T-cell (primary cell): ENCODE results near the gene HAPLN2. TPM values are rescaled to one million over a fixed set of nuclear protein-coding genes. Genes with fewer than 3 reads are reported as not detected.
"Not testable (repeated sequence)": the region's sequence is repeated elsewhere in the genome, so short reads cannot be mapped to it uniquely, and the experiment has no call there.

ENCODE experiments used
- ATAC-seq, 4 experiments: fragments of 200-7000 bp in 3 of 4; fragments of 150-1000 bp in 1 of 4; cut with Tn5 transposase; replicated peaks in 1 of 4; 1 replicate in 3 of 4; 2 replicates in 1 of 4; pipeline ENCODE4 v1.10.0; 2021; ENCODE audit warnings: moderate library complexity in 3 of 4, mild to moderate bottlenecking in 2 of 4, moderate number of reproducible peaks in 1 of 4
- CTCF ChIA-PET, 2 donors: fragments of 300-600 bp; sonication (Branson Sonifier 250); formaldehyde crosslinking; loops; one replicate each; lab custom pipeline; 2022; ENCODE audit warnings: antibody characterized with exemption in 2 of 2; lab: Charles Lee
- POLR2A ChIA-PET, 2 donors: fragments of 300-600 bp; sonication (Branson Sonifier 250); formaldehyde crosslinking; loops; one replicate each; lab custom pipeline; 2022; ENCODE audit warnings: antibody characterized with exemption in 2 of 2; lab: Charles Lee
- DNase-seq, 35 experiments: peaks; one replicate each; pipeline versions ENCODE4 v3.0.0 to v3.0.0-alpha.2; 2013 to 2023
- H3K27ac ChIP-seq: one replicate; pipeline ENCODE4 v1.5.1; 2013; ENCODE audit warnings: low read length
- H3K27me3 ChIP-seq, 2 experiments: replicated peaks in 1 of 2; 1 replicate in 1 of 2; 2 replicates in 1 of 2; pipeline versions ENCODE4 v1.6.1 to v1.7.0; 2013; ENCODE audit warnings: low read length in 1 of 2, mixed read lengths in 1 of 2; ENCODE audit not compliant: control insufficient read depth in 2 of 2, insufficient read depth in 2 of 2; ENCODE audit errors: extremely low read depth in 1 of 2
- H3K36me3 ChIP-seq, 2 donors: 1 replicate in 1 of 2; 2 replicates in 1 of 2; pipeline versions ENCODE4 v1.6.1 to v1.7.0; 2013; ENCODE audit warnings: low read length in 1 of 2; ENCODE audit not compliant: control insufficient read depth in 2 of 2, insufficient read depth in 1 of 2; ENCODE audit errors: extremely low read depth in 1 of 2
- H3K4me1 ChIP-seq, 2 experiments: 1 replicate in 1 of 2; 2 replicates in 1 of 2; pipeline versions ENCODE4 v1.6.1 to v1.7.0; 2013; ENCODE audit warnings: low read length in 2 of 2, mixed read lengths in 1 of 2; ENCODE audit not compliant: insufficient read depth in 2 of 2, control insufficient read depth in 1 of 2; ENCODE audit errors: extremely low read depth in 1 of 2
- H3K4me3 ChIP-seq, 2 donors: 1 replicate in 1 of 2; 2 replicates in 1 of 2; pipeline versions ENCODE4 v1.5.1 to v1.7.0; 2013; ENCODE audit warnings: mild to moderate bottlenecking in 2 of 2, low read length in 1 of 2, moderate library complexity in 1 of 2; ENCODE audit not compliant: control insufficient read depth in 1 of 2; ENCODE audit errors: extremely low read depth in 1 of 2
- H3K9me3 ChIP-seq: 2 replicates; pipeline ENCODE4 v1.7.0; 2013
- H3K27ac Mint-ChIP-seq, 2 donors: one replicate each; pipeline ENCODE4 v1.8.0; 2020 to 2021; ENCODE audit warnings: mild to moderate bottlenecking in 2 of 2, mixed read lengths in 2 of 2
- H3K27me3 Mint-ChIP-seq, 2 donors: one replicate each; pipeline ENCODE4 v1.8.0; 2021 to 2022; ENCODE audit warnings: mixed read lengths in 2 of 2
- H3K36me3 Mint-ChIP-seq: one replicate; pipeline ENCODE4 v1.8.0; 2021; ENCODE audit warnings: mixed read lengths
- H3K4me1 Mint-ChIP-seq, 3 donors: one replicate each; pipeline ENCODE4 v1.8.0; 2020 to 2022; ENCODE audit warnings: mixed read lengths in 3 of 3, mild to moderate bottlenecking in 1 of 3
- H3K4me3 Mint-ChIP-seq, 3 donors: one replicate each; pipeline ENCODE4 v1.8.0; 2020 to 2022; ENCODE audit warnings: mild to moderate bottlenecking in 3 of 3, mixed read lengths in 3 of 3, moderate library complexity in 3 of 3
- H3K9me3 Mint-ChIP-seq, 3 donors: one replicate each; pipeline ENCODE4 v1.8.0; 2020 to 2022; ENCODE audit warnings: mixed read lengths in 3 of 3
- WGBS: methylation state at CpG from one replicate; pipeline ENCODE4 v1.1.5; 2013; ENCODE audit warnings: missing lambda C conversion rate; ENCODE audit not compliant: insufficient coverage; 5-methylcytosine and 5-hydroxymethylcytosine counted together
- total RNA-seq, 35 experiments: library from RNA in 6 of 35; stranded (reverse) in 6 of 35; fragments of 120-200 nt in 1 of 35; gene quantifications; one replicate each; pipeline versions ENCODE4 v1.2.1 to v1.2.4 and lab custom pipeline; 2013 to 2026

HAPLN2 gene
- total RNA-seq, 5 donors from 2014 or later (not counting 1 experiment from before 2014, with no cell fraction given), result 0.33 TPM; not detected in 4

- no peaks in the 10 kb centered on the region for H3K9me3 ChIP-seq
- no peak overlapping the region for H3K4me3 ChIP-seq
- Mint-ChIP-seq H3K27ac (peak overlapping the region; percentile 62 to 82), H3K36me3 (no peaks in the 10 kb centered on the region), H3K4me3 (peak overlapping the region in 2 of 3 donors; percentile 51 to 83), H3K4me1 (peaks cover 23 to 35% (median 23%) of the 10 kb centered on the region in 3 donors), H3K9me3 (no peaks in the 10 kb centered on the region), H3K27me3 (no peaks in the 10 kb centered on the region)
- CTCF ChIA-PET, result no interaction called here
- H3K36me3 ChIP-seq, result peaks cover 3 to 9% of the 10 kb centered on the region in 2 donors
- peaks cover 9 to 33% of the 10 kb centered on the region in 2 experiments for H3K4me1 ChIP-seq
- 53% methylated on average over 9 of the region's 20 CpGs for WGBS
- ATAC-seq (peak in 3 of 4 experiments; percentile 25 to 44 (median 41)), DNase-seq (peak; percentile 12 to 90 (median 62))
- no peaks in the 10 kb centered on the region for H3K27me3 ChIP-seq
- POLR2A ChIA-PET, result no interaction called here
- H3K27ac ChIP-seq, result no peak overlapping the region
Observed at GRCh38 chr1:156583821-156584622, 35.2 kb upstream of the HAPLN2 start.

- POLR2A ChIA-PET, result no interaction called here
- WGBS, result 79% methylated on average over 4 of the region's 11 CpGs
Observed at GRCh38 chr1:156584813-156585212, 34.4 kb upstream of the HAPLN2 start.

GRCh38 chr1:156586323-156586722 lies 32.9 kb upstream of the HAPLN2 start:
- Histone ChIP-seq H3K27ac (no peak overlapping the region), H3K9me3 (no peaks in the 10 kb centered on the region), H3K4me3 (no peak overlapping the region), H3K36me3 (peaks cover 3 to 9% of the 10 kb centered on the region in 2 donors), H3K27me3 (no peaks in the 10 kb centered on the region), H3K4me1 (peaks cover 14 to 33% of the 10 kb centered on the region in 2 experiments)
- H3K4me3 Mint-ChIP-seq, result no peak overlapping the region
- no peaks in the 10 kb centered on the region for H3K9me3 Mint-ChIP-seq
- DNase-seq (no peak), ATAC-seq (no peak)
- no peaks in the 10 kb centered on the region for H3K36me3 Mint-ChIP-seq
- H3K27ac Mint-ChIP-seq, result no peak overlapping the region
- WGBS, result 67% methylated on average over 4 of the region's 4 CpGs
- CTCF ChIA-PET, result interaction anchor here (1.3 to 1.6 kb wide), 2 partner anchors 9 to 10 kb away, joined by 3 to 6 read pairs; no protein-coding TSS in a partner anchor
- peaks cover 28% of the 10 kb centered on the region in 3 donors for H3K4me1 Mint-ChIP-seq
- POLR2A ChIA-PET, result no interaction called here
- no peaks in the 10 kb centered on the region for H3K27me3 Mint-ChIP-seq

More at GRCh38 chr1:156584813-156585212, 34.4 kb upstream of the HAPLN2 start:
- no peaks in the 10 kb centered on the region for H3K27me3 ChIP-seq
- Mint-ChIP-seq H3K4me1 (peaks cover 23 to 35% (median 23%) of the 10 kb centered on the region in 3 donors), H3K9me3 (no peaks in the 10 kb centered on the region), H3K27ac (no peak overlapping the region), H3K27me3 (no peaks in the 10 kb centered on the region), H3K36me3 (no peaks in the 10 kb centered on the region), H3K4me3 (no peak overlapping the region)
- ATAC-seq (no peak), DNase-seq (no peak)
- H3K27ac ChIP-seq, result no peak overlapping the region
- H3K4me3 ChIP-seq, result no peak overlapping the region
- H3K36me3 ChIP-seq, result peaks cover 3 to 9% of the 10 kb centered on the region in 2 donors
- H3K9me3 ChIP-seq, result no peaks in the 10 kb centered on the region
- CTCF ChIA-PET, result interaction anchor here in 1 of 2 donors (0.6 kb wide), 1 partner anchor 199 kb away, joined by 9 read pairs; no protein-coding TSS in a partner anchor
- H3K4me1 ChIP-seq, result peaks cover 9 to 33% of the 10 kb centered on the region in 2 experiments

GRCh38 chr1:156586892-156587477 lies 32.2 kb upstream of the HAPLN2 start:
- ChIA-PET CTCF (interaction anchor here (0.8 to 1.0 kb wide), 3 partner anchors 22 to 107 kb away, joined by 3 to 8 read pairs (median 4); no protein-coding TSS in a partner anchor), POLR2A (no interaction called here)
- Mint-ChIP-seq H3K4me1 (peaks cover 22 to 28% (median 27%) of the 10 kb centered on the region in 3 donors), H3K4me3 (no peak overlapping the region), H3K27me3 (no peaks in the 10 kb centered on the region), H3K36me3 (no peaks in the 10 kb centered on the region), H3K27ac (no peak overlapping the region), H3K9me3 (no peaks in the 10 kb centered on the region)
- 100% methylated on average over 1 of the region's 3 CpGs for WGBS
- H3K9me3 ChIP-seq, result no peaks in the 10 kb centered on the region
- peaks cover 14 to 31% of the 10 kb centered on the region in 2 experiments for H3K4me1 ChIP-seq
- DNase-seq (no peak), ATAC-seq (no peak)
- H3K27me3 ChIP-seq, result no peaks in the 10 kb centered on the region
- H3K4me3 ChIP-seq, result no peak overlapping the region
- peaks cover 3 to 9% of the 10 kb centered on the region in 2 donors for H3K36me3 ChIP-seq
- H3K27ac ChIP-seq, result no peak overlapping the region

GRCh38 chr1:156587927-156588326 lies 31.3 kb upstream of the HAPLN2 start:
- H3K27me3 ChIP-seq, H3K9me3 Mint-ChIP-seq, H3K36me3 ChIP-seq, CTCF ChIA-PET, ATAC-seq, POLR2A ChIA-PET, H3K27ac ChIP-seq, H3K4me3 ChIP-seq, H3K36me3 Mint-ChIP-seq, H3K9me3 ChIP-seq, DNase-seq, H3K4me3 Mint-ChIP-seq, H3K27me3 Mint-ChIP-seq, H3K27ac Mint-ChIP-seq: not testable (repeated sequence)
- peaks cover 18 to 31% of the 10 kb centered on the region in 2 experiments for H3K4me1 ChIP-seq
- peaks cover 18 to 28% (median 27%) of the 10 kb centered on the region in 3 donors for H3K4me1 Mint-ChIP-seq
- WGBS, result 98% methylated on average over 7 of the region's 8 CpGs

GRCh38 chr1:156589546-156589945 lies 29.7 kb upstream of the HAPLN2 start:
- no peaks in the 10 kb centered on the region for H3K27me3 Mint-ChIP-seq
- no peak for DNase-seq
- H3K27ac ChIP-seq, result no peak overlapping the region
- ChIA-PET POLR2A (no interaction called here), CTCF (interaction anchor here in 1 of 2 donors (1.2 kb wide), 1 partner anchor 12 kb away, joined by 4 read pairs; no protein-coding TSS in a partner anchor)
- no peaks in the 10 kb centered on the region for H3K9me3 Mint-ChIP-seq
- no peak overlapping the region for H3K4me3 Mint-ChIP-seq
- H3K27me3 ChIP-seq, result no peaks in the 10 kb centered on the region
- WGBS, result no CpG with 5 or more reads among the region's 5 CpGs
- H3K36me3 Mint-ChIP-seq, result no peaks in the 10 kb centered on the region
- H3K4me3 ChIP-seq, result no peak overlapping the region
- ATAC-seq, result no peak
- peaks cover 8 to 23% (median 16%) of the 10 kb centered on the region in 3 donors for H3K4me1 Mint-ChIP-seq
- H3K27ac Mint-ChIP-seq, result no peak overlapping the region
- H3K4me1 ChIP-seq, result peaks cover 12 to 23% of the 10 kb centered on the region in 2 experiments
- H3K9me3 ChIP-seq, result no peaks in the 10 kb centered on the region
- H3K36me3 ChIP-seq, result peaks cover 15 to 19% of the 10 kb centered on the region in 2 donors
